ENCODE data around the gene EVPL.
"Not testable (repeated sequence)": the region's sequence is repeated elsewhere in the genome, so short reads cannot be mapped to it uniquely, and the experiment has no call there.

- TF ChIP-seq, protein P1, sequence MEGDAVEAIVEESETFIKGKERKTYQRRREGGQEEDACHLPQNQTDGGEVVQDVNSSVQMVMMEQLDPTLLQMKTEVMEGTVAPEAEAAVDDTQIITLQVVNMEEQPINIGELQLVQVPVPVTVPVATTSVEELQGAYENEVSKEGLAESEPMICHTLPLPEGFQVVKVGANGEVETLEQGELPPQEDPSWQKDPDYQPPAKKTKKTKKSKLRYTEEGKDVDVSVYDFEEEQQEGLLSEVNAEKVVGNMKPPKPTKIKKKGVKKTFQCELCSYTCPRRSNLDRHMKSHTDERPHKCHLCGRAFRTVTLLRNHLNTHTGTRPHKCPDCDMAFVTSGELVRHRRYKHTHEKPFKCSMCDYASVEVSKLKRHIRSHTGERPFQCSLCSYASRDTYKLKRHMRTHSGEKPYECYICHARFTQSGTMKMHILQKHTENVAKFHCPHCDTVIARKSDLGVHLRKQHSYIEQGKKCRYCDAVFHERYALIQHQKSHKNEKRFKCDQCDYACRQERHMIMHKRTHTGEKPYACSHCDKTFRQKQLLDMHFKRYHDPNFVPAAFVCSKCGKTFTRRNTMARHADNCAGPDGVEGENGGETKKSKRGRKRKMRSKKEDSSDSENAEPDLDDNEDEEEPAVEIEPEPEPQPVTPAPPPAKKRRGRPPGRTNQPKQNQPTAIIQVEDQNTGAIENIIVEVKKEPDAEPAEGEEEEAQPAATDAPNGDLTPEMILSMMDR (optimal IDR thresholded peaks at IDR 0.05 in 1 of 3, IDR thresholded peaks at IDR 0.05 in 1 of 3, conservative IDR thresholded peaks at IDR 0.05 in 1 of 3; ENCODE audit: extremely low read depth in 1 of 3, insufficient read depth in 2 of 3, low read length in 3 of 3) = not testable (repeated sequence)
- not testable (repeated sequence) for TF ChIP-seq EZH2 (IDR thresholded peaks at IDR 0.05; ENCODE audit: low read length)
Observed at GRCh38 chr17:75975187-75975586, 51.9 kb downstream of the EVPL start.
